ENCODE data around the gene RIT1. TPM values are rescaled to one million over a fixed set of nuclear protein-coding genes. Genes with fewer than 3 reads are reported as not detected.

Gene RIT1
- total and polyA plus RNA-seq, 2 donors (not counting 3 experiments of a cell fraction or from before 2014, with no cell fraction given) = 46.4 to 65.5 TPM

Small RNA genes lying within 50 kb of the gene (microRNA-seq; reads per million reads assigned to microRNA genes)
- gene MIR6738 (ENCODE audit: borderline number of aligned reads, borderline replicate concordance) = not detected

Small RNA genes lying within 50 kb of the gene (small RNA-seq; reads per million reads assigned to genes)
- gene MIR6738 (ENCODE audit: insufficient read depth, insufficient read length, low read depth, low replicate concordance) (not detected), gene RF00015 (ENCODE audit: insufficient read depth, insufficient read length, low read depth, low replicate concordance) (not detected), gene SCARNA4 (ENCODE audit: insufficient read depth, insufficient read length, low read depth, low replicate concordance) (not detected), gene SNORA80E (ENCODE audit: insufficient read depth, insufficient read length, low read depth, low replicate concordance) (15.5 reads per million, percentile 73 among the genes with 10 or more reads in this experiment)

Other genes starting within 250 kb of the RIT1 start
- 42.0 and 42.3 TPM in 2 replicates for gene YY1AP1, start 222.6 kb downstream of the RIT1 start, total RNA-seq
- 46.4 and 46.9 TPM in 2 replicates for gene YY1AP1, start 222.6 kb downstream of the RIT1 start, polyA plus RNA-seq
- gene DAP3, start 222.3 kb downstream of the RIT1 start, total RNA-seq = 98.9 and 104 TPM in 2 replicates
- gene DAP3, start 222.3 kb downstream of the RIT1 start, polyA plus RNA-seq = 86.5 and 88.9 TPM in 2 replicates
- gene GON4L, start 54.1 kb downstream of the RIT1 start, total RNA-seq = 58.7 and 60.4 TPM in 2 replicates
- 29.5 and 30.5 TPM in 2 replicates for gene GON4L, start 54.1 kb downstream of the RIT1 start, polyA plus RNA-seq
- gene SYT11, start 51.8 kb downstream of the RIT1 start, total RNA-seq = 33.7 and 36.5 TPM in 2 replicates
- 27.6 and 28.2 TPM in 2 replicates for gene SYT11, start 51.8 kb downstream of the RIT1 start, polyA plus RNA-seq
- 54.1 and 55.6 TPM in 2 replicates for gene KHDC4, start 23.1 kb upstream of the RIT1 start, total RNA-seq
- 47.9 and 48.6 TPM in 2 replicates for gene KHDC4, start 23.1 kb upstream of the RIT1 start, polyA plus RNA-seq
- gene RXFP4, start 30.3 kb upstream of the RIT1 start, total RNA-seq = not detected in 2 replicates
- gene RXFP4, start 30.3 kb upstream of the RIT1 start, polyA plus RNA-seq = not detected in 2 replicates
- gene ARHGEF2, start 67.2 kb upstream of the RIT1 start, total RNA-seq = 110 and 118 TPM in 2 replicates
- 59.2 and 62.0 TPM in 2 replicates for gene ARHGEF2, start 67.2 kb upstream of the RIT1 start, polyA plus RNA-seq
- gene SSR2, start 109.6 kb upstream of the RIT1 start, total RNA-seq = 339 and 362 TPM in 2 replicates
- gene SSR2, start 109.6 kb upstream of the RIT1 start, polyA plus RNA-seq = 1,337 and 1,787 TPM in 2 replicates
- gene UBQLN4, start 142.4 kb upstream of the RIT1 start, total RNA-seq = 48.1 and 50.8 TPM in 2 replicates
- 50.5 and 53.6 TPM in 2 replicates for gene UBQLN4, start 142.4 kb upstream of the RIT1 start, polyA plus RNA-seq
- 77.7 and 80.3 TPM in 2 replicates for gene LAMTOR2, start 143.4 kb upstream of the RIT1 start, total RNA-seq
- gene LAMTOR2, start 143.4 kb upstream of the RIT1 start, polyA plus RNA-seq = 136 and 145 TPM in 2 replicates
- gene RAB25, start 149.8 kb upstream of the RIT1 start, total RNA-seq = not detected in 2 replicates
- gene RAB25, start 149.8 kb upstream of the RIT1 start, polyA plus RNA-seq = not detected in 2 replicates
- 23.6 and 26.6 TPM in 2 replicates for gene MEX3A, start 171.1 kb upstream of the RIT1 start, total RNA-seq
- gene MEX3A, start 171.1 kb upstream of the RIT1 start, polyA plus RNA-seq = 20.2 and 22.0 TPM in 2 replicates
- 715 and 742 TPM in 2 replicates for gene LMNA, start 203.4 kb upstream of the RIT1 start, total RNA-seq
- 371 and 461 TPM in 2 replicates for gene LMNA, start 203.4 kb upstream of the RIT1 start, polyA plus RNA-seq
- gene SEMA4A, start 242.2 kb upstream of the RIT1 start, total RNA-seq = 1.5 and 1.6 TPM in 2 replicates
- gene SEMA4A, start 242.2 kb upstream of the RIT1 start, polyA plus RNA-seq = 0.97 and 1.5 TPM in 2 replicates